B cell (primary cell): ENCODE data around the gene TSEN54. TPM values are rescaled to one million over a fixed set of nuclear protein-coding genes. Genes with fewer than 3 reads are reported as not detected.

Experiments
- ATAC-seq: fragments of 200-7000 bp; cut with Tn5 transposase; one replicate; pipeline ENCODE4 v1.10.0; 2021; ENCODE audit warnings: low read depth, mild to moderate bottlenecking, moderate number of reproducible peaks, moderate library complexity
- CTCF ChIA-PET: fragments of 350-600 bp; sonication (Branson Sonifier 250); formaldehyde crosslinking; loops from one replicate; lab custom pipeline; 2021; ENCODE audit warnings: antibody characterized with exemption, inconsistent platforms; lab: Charles Lee
- POLR2A ChIA-PET: fragments of 350-600 bp; sonication (Branson Sonifier 250); formaldehyde crosslinking; loops from one replicate; lab custom pipeline; 2021; ENCODE audit warnings: antibody characterized with exemption; lab: Charles Lee
- DNase-seq: peaks from one replicate; pipeline ENCODE4 v3.0.0; 2013
- H2AFZ ChIP-seq: 2 replicates; pipeline ENCODE4 v1.6.1; 2012; ENCODE audit warnings: mild to moderate bottlenecking, low read depth, low read length; ENCODE audit not compliant: insufficient read depth, poor library complexity, severe bottlenecking
- H3K27ac ChIP-seq, 2 donors: 1 replicate in 1 of 2; 2 replicates in 1 of 2; pipeline ENCODE4 v1.5.1; 2012 to 2013; ENCODE audit warnings: low read length in 2 of 2, mild to moderate bottlenecking in 2 of 2, moderate library complexity in 1 of 2
- H3K27me3 ChIP-seq, 4 experiments: fragments of 200-600 bp in 1 of 4; sonication (generic) in 1 of 4; replicated peaks in 1 of 4; 1 replicate in 2 of 4; 2 replicates in 2 of 4; pipeline versions ENCODE4 v1.6.1 to v1.7.0; 2013 to 2016; ENCODE audit warnings: low read length in 3 of 4, mild to moderate bottlenecking in 2 of 4, mixed read lengths in 1 of 4, moderate library complexity in 1 of 4; ENCODE audit not compliant: insufficient read depth in 4 of 4, control insufficient read depth in 3 of 4; ENCODE audit errors: control extremely low read depth in 1 of 4
- H3K36me3 ChIP-seq, 2 experiments: replicated peaks in 1 of 2; 1 replicate in 1 of 2; 2 replicates in 1 of 2; pipeline versions ENCODE4 v1.6.1 to v1.7.1; 2013; ENCODE audit warnings: low read length in 1 of 2; ENCODE audit not compliant: insufficient read depth in 2 of 2, control insufficient read depth in 1 of 2; ENCODE audit errors: control extremely low read depth in 1 of 2, extremely low read depth in 1 of 2
- H3K4me1 ChIP-seq, 2 donors: fragments of 200-600 bp in 1 of 2; sonication (generic) in 1 of 2; 1 replicate in 1 of 2; 2 replicates in 1 of 2; pipeline versions ENCODE4 v1.5.1 to v1.6.1; 2013 to 2017; ENCODE audit warnings: low read length in 2 of 2; ENCODE audit not compliant: control insufficient read depth in 2 of 2, insufficient read depth in 2 of 2
- H3K4me2 ChIP-seq: replicated peaks from 2 replicates; pipeline ENCODE3; 2012; ENCODE audit warnings: mild to moderate bottlenecking, low read depth, low read length; ENCODE audit not compliant: poor library complexity, severe bottlenecking
- H3K4me3 ChIP-seq, 5 experiments: fragments of 200-600 bp in 1 of 5; sonication (generic) in 1 of 5; 1 replicate in 3 of 5; 2 replicates in 2 of 5; pipeline versions ENCODE4 v1.5.1 to v1.7.0; 2011 to 2016; ENCODE audit warnings: low read length in 4 of 5, mild to moderate bottlenecking in 4 of 5, low read depth in 2 of 5, control low read depth in 1 of 5, moderate library complexity in 1 of 5; ENCODE audit not compliant: insufficient read depth in 1 of 5; ENCODE audit errors: control extremely low read depth in 1 of 5, extremely low read depth in 1 of 5
- H3K79me2 ChIP-seq: fragments of 200-600 bp; sonication (generic); one replicate; pipeline ENCODE4 v1.6.0; 2016; ENCODE audit warnings: low read length; ENCODE audit not compliant: control insufficient read depth, insufficient read depth
- H3K9ac ChIP-seq: fragments of 200-600 bp; sonication (generic); 2 replicates; pipeline ENCODE4 v1.6.1; 2017; ENCODE audit warnings: mild to moderate bottlenecking, low read length, moderate library complexity
- H3K9me3 ChIP-seq, 3 donors: one replicate each; pipeline versions ENCODE4 v1.6.1 to v1.7.1; 2013; ENCODE audit warnings: low read length in 2 of 3; ENCODE audit not compliant: control insufficient read depth in 2 of 3, insufficient read depth in 1 of 3; ENCODE audit errors: control extremely low read depth in 1 of 3
- H4K20me1 ChIP-seq: 2 replicates; pipeline ENCODE4 v1.6.0; 2012; ENCODE audit warnings: mild to moderate bottlenecking, low read length; ENCODE audit not compliant: insufficient read depth, control insufficient read depth, poor library complexity, severe bottlenecking
- H3K27ac Mint-ChIP-seq: one replicate; pipeline ENCODE4 v1.8.0; 2021; ENCODE audit warnings: mixed read lengths
- H3K27me3 Mint-ChIP-seq: one replicate; pipeline ENCODE4 v1.8.0; 2021; ENCODE audit warnings: mixed read lengths
- H3K4me1 Mint-ChIP-seq: one replicate; pipeline ENCODE4 v1.8.0; 2021; ENCODE audit warnings: mixed read lengths
- H3K4me3 Mint-ChIP-seq: one replicate; pipeline ENCODE4 v1.8.0; 2021; ENCODE audit warnings: mixed read lengths
- H3K9me3 Mint-ChIP-seq: one replicate; pipeline ENCODE4 v1.8.0; 2022; ENCODE audit warnings: mixed read lengths; ENCODE audit not compliant: insufficient read depth
- EZH2 ChIP-seq: IDR thresholded peaks from 2 replicates; pipeline ENCODE4 v1.6.1; 2012; ENCODE audit warnings: borderline replicate concordance, low read depth, mild to moderate bottlenecking, moderate library complexity, low read length; ENCODE audit not compliant: insufficient read depth, poor library complexity, severe bottlenecking
- WGBS: methylation state at CpG from one replicate; pipeline ENCODE4 v1.1.5; 2013; ENCODE audit warnings: missing lambda C conversion rate; ENCODE audit not compliant: insufficient coverage; 5-methylcytosine and 5-hydroxymethylcytosine counted together
- intact Hi-C: fragments of 100-400 bp; cut with micrococcal nuclease; formaldehyde crosslinking; loops from one replicate; pipeline ENCODE4 v1.10.0; 2022
- polyA plus RNA-seq: library from polyadenylated mRNA; depleted of rRNA; stranded (reverse); fragments of >200 nt; gene quantifications from 2 replicates; pipeline ENCODE4 v1.2.3, GENCODE V29; 2012
- total RNA-seq, 2 donors: library from RNA; stranded (reverse); fragments of 120-200 nt in 1 of 2; gene quantifications; 1 replicate in 1 of 2; 2 replicates in 1 of 2; pipeline versions ENCODE4 v1.2.3 to v1.2.4, GENCODE V29; 2013 to 2022
- TF ChIP-seq, protein P1 (sequence below): fragments of 200-600 bp; IDR thresholded peaks from one replicate; pipeline ENCODE4 v1.8.0; 2022; ENCODE audit warnings: antibody characterized with exemption, mild to moderate bottlenecking

Gene TSEN54
- total and polyA plus RNA-seq, 2 donors (not counting 1 experiment from before 2014, with no cell fraction given): 33.0 to 45.9 TPM

DNA sequence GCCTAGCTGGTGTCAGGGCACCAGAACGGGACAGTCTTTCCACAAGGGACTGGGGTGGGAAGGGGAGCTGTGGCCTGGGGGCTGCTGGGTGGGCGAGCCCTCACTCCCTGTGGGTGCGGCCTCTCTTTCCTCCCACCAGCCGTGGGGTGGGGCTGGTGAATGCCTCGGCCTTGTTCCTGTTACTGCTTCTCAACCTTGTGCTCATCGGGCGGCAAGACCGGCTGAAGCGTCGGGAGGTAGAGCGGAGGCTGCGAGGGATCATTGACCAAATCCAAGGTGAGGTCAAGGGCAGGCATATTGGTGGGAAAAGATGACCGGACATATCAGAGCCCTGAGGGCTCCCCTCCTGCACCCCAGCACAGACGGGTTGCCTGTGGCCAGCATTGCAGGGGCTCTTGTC, 30.2 kb upstream of the TSEN54 start:
- Mint-ChIP-seq H3K27me3 (no peaks in the 10 kb centered on the region), H3K4me1 (peaks cover 21% of the 10 kb centered on the region), H3K9me3 (no peaks in the 10 kb centered on the region), H3K27ac (peak overlapping the region; percentile 67), H3K4me3 (no peak overlapping the region)
- H3K9ac ChIP-seq: no peak overlapping the region
- H3K27me3 ChIP-seq: no peaks in the 10 kb centered on the region
- WGBS: 100% methylated on average over 10 of the region's 14 CpGs
- H3K27ac ChIP-seq: no peak overlapping the region
- H2AFZ ChIP-seq: no peak overlapping the region
- H3K4me1 ChIP-seq: peaks cover 15 to 19% of the 10 kb centered on the region in 2 donors
- H3K4me2 ChIP-seq: no peak overlapping the region
- no peaks in the 10 kb centered on the region for H3K9me3 ChIP-seq
- H3K4me3 ChIP-seq: no peak overlapping the region
- peaks cover 16% of the 10 kb centered on the region for H3K79me2 ChIP-seq
- TF ChIP-seq EZH2: no peak
- TF ChIP-seq, protein P1, sequence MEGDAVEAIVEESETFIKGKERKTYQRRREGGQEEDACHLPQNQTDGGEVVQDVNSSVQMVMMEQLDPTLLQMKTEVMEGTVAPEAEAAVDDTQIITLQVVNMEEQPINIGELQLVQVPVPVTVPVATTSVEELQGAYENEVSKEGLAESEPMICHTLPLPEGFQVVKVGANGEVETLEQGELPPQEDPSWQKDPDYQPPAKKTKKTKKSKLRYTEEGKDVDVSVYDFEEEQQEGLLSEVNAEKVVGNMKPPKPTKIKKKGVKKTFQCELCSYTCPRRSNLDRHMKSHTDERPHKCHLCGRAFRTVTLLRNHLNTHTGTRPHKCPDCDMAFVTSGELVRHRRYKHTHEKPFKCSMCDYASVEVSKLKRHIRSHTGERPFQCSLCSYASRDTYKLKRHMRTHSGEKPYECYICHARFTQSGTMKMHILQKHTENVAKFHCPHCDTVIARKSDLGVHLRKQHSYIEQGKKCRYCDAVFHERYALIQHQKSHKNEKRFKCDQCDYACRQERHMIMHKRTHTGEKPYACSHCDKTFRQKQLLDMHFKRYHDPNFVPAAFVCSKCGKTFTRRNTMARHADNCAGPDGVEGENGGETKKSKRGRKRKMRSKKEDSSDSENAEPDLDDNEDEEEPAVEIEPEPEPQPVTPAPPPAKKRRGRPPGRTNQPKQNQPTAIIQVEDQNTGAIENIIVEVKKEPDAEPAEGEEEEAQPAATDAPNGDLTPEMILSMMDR: no peak
- POLR2A ChIA-PET: no interaction called here
- ATAC-seq: no peak
- intact Hi-C loops: no loop called here
- no peak for DNase-seq
- peaks cover 0 to 6% of the 10 kb centered on the region in 2 experiments for H3K36me3 ChIP-seq
- CTCF ChIA-PET: interaction anchor here (0.5 kb wide), 1 partner anchor 417 kb away, joined by 3 read pairs; no protein-coding TSS in a partner anchor
- no peaks in the 10 kb centered on the region for H4K20me1 ChIP-seq

DNA sequence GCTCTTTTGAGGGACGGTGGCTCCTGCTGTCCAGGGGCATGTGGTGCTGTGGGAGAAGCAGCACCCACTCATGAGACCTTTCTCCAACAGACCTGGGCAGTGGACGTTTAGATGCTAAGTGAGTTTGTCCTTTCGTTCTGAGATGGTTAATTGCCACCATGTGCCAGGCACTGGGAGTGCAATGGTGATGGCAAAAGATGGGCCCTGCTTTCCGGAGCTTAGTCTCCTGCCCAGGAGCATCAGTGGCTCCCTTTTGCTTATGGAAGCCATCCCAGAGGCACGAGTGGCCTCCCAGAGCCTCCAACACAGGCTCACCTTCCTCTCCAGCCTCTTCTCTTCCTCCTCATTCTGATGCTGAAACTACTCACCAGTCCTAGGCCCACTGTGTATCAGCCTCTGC, 29.4 kb upstream of the TSEN54 start:
- no peaks in the 10 kb centered on the region for H3K9me3 ChIP-seq
- TF ChIP-seq, protein P1: no peak
- no peak for TF ChIP-seq EZH2
- peaks cover 15 to 19% of the 10 kb centered on the region in 2 donors for H3K4me1 ChIP-seq
- peak overlapping the region; percentile 75 for H3K4me2 ChIP-seq
- peak overlapping the region in 1 of 5 experiments; percentile 48 for H3K4me3 ChIP-seq
- intact Hi-C loops: no loop called here
- Mint-ChIP-seq H3K27ac (peak overlapping the region; percentile 89), H3K27me3 (no peaks in the 10 kb centered on the region), H3K4me3 (peak overlapping the region; percentile 75), H3K4me1 (peaks cover 21% of the 10 kb centered on the region), H3K9me3 (no peaks in the 10 kb centered on the region)
- no peak overlapping the region for H3K9ac ChIP-seq
- no peaks in the 10 kb centered on the region for H3K27me3 ChIP-seq
- ChIA-PET POLR2A (no interaction called here), CTCF (interaction anchor here (0.5 kb wide), 1 partner anchor 418 kb away, joined by 3 read pairs; no protein-coding TSS in a partner anchor)
- H4K20me1 ChIP-seq: no peaks in the 10 kb centered on the region
- peak overlapping the region; percentile 94 for H2AFZ ChIP-seq
- no peak for ATAC-seq
- no peak for DNase-seq
- H3K27ac ChIP-seq: peak overlapping the region; percentile 72 to 74
- H3K79me2 ChIP-seq: peaks cover 12% of the 10 kb centered on the region
- H3K36me3 ChIP-seq: peaks cover 0 to 14% of the 10 kb centered on the region in 2 experiments
- WGBS: 83% methylated on average over 5 of the region's 5 CpGs
